Stimulated activated CD4-positive, alpha-beta T cell treated with anti-CD3 and anti-CD28 coated beads, TNF-alpha, amount 100 ng/mL, for 48 hours (primary cell): ENCODE results near the gene NXPE3.
"Not testable (repeated sequence)": the region's sequence is repeated elsewhere in the genome, so short reads cannot be mapped to it uniquely, and the experiment has no call there.

Experiments used
- DNase-seq, 3 donors: peaks; one replicate each; pipeline ENCODE4 v3.0.0-alpha.2; 2020; ENCODE audit warnings: low read depth in 3 of 3

NXPE3 gene

DNA sequence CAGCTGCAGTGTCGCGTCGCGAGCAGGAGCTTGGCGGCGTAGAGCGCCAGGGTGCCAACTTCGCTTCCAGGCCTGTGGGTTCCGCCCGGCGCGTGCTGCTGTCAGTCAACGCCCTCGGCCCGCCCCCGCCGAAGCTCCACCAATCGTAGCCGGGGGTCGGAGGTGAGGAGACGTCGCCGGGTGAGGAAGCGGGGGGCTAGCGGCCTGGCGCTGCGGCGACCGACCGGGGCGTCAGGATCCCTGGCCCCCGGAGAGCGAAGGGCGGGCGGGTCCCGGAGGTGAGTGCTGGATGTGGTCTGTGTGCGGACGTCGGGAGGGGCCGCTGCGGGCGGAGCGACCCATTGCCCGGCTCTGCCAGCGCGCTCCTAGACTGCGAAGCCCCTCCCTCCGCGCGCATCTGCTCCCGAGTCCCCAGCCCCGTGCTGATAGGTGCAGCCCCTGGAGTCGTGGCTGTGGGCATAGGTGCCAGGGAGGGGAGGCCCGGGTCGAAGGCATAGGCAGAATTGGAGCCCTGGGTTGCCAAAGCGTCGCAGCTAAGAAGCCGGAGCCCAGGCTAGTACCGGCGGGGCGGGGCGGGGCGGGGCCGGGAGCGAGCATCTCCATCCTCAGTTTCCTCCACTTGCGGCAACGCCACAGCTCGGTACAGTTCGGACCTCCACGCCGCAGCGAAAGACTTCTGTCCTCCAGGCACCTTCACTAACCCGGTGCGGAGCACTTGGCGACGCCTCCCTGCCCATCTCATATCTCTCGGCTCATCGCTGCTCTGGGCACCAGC, at the start of gene NXPE3:
NXPE3 (plus strand) TSS at position 165 of the 775 bp plus-strand sequence. CDS start 6,386 bp downstream, outside the sequence.
- DNase-seq = peak; percentile 87 to 91 (median 88)

DNA sequence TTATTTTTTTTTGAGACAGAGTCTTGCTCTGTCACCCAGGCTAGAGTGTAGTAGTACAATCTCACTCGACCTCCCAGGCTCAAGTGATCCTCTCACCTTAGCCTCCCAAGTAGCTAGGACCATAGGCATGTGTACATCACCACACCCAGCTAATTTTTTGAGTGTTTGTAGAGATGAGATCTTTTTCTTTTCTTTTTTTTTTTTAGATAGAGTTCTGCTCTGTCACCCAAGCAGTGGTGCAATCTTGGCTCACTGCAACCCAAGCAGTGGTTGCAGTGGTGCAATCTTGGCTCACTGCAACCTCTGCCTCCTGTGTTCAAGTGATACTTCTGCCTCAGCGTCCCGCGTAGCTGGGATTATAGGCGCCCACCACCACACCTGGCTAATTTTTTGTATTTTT, 49.4 kb upstream of the NXPE3 start:
- DNase-seq = no peak

DNA sequence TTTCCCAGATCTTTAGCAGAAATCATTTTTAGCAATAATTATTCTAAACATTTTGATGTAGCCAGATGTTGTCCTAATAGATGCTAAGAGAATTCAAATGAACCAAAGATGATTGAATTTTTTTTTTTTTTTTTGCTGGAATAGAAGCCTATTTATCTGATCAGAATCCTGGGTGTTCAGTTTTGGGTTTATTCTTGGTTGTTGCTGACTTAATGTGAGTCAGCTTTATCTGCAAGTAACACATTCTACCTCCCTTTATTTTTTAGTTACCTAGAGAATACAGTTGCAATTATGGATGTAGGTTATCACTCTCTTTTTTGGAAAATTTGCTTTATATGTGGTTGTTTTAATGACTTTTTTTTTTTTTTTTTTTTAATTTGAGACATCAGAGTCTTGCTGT, 48.2 kb upstream of the NXPE3 start:
- DNase-seq = no peak

DNA sequence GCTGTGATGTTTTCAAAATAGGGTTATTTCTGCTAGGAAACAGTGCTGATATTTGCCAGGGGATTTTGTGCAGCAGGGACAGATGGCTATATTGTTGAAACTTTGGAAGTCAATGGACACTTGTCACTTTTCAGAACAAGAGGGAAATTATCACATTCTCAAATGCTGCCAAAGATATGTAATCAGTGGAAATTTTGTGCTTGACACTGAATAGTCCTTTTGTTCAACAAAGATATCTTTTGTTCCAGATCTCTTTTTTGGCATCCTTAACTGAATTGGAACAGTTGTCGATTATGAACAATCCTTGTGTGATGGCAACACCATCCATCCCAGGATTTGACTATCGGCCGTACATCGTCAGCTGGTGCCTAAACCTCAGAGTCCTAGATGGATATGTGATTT, 46.8 kb upstream of the NXPE3 start:
- no peak for DNase-seq

DNA sequence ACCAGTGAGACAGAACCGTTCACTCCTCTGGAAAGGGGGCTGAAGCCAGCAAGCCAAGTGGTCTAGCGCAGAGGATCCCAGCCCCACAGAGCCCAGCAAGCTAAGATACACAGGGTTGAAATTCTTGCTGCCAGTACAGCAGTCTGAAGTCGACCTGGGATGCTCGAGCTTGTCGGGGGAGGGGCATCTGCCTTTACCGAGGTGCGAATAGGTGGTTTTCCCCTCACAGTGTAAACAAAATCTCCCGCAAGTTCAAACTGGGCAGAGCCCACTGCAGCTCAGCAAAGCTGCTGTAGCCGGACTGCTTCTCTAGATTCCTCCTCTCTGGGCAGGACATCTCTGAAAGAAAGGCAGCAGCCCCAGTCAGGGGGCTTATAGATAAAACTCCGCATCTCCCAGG, 43.2 kb upstream of the NXPE3 start:
- DNase-seq = no peak

DNA sequence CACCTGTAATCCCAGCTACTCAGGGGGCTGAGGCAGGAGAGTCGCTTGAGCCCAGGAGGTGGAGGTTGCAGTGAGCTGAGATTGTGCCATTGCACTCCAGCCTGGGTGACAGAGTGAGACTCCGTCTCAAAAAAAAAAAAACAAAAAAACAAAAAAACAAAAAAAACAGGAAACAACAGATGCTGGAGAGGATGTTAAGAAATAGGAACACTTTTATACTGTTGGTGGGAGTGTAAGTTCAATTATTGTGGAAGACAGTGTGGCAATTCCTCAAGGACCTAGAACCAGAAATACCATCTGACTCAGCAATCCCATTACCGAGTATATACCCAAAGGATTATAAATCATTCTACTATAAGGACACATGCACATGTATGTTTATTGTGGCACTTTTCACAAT, 37.1 kb upstream of the NXPE3 start:
- DNase-seq = not testable (repeated sequence)

DNA sequence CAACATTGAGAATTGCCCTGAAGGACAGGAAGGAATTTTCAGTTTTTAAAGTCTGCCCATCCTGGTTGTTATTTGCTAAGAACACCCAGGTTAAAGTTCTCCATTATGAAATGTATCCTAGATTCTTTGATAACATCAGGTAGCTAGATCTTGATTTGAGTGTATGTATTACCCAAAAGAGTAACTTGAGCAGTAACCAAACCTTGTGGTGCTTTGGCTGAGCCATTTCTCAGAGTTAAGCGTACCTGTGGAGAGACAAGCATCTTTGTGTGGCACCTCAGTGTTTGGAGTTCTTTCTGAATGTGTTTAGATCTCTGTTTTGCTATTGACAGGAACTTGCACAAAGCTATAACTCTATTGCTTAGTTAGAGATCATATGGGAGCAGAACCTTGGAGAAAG, 34.2 kb upstream of the NXPE3 start:
- DNase-seq = no peak

DNA sequence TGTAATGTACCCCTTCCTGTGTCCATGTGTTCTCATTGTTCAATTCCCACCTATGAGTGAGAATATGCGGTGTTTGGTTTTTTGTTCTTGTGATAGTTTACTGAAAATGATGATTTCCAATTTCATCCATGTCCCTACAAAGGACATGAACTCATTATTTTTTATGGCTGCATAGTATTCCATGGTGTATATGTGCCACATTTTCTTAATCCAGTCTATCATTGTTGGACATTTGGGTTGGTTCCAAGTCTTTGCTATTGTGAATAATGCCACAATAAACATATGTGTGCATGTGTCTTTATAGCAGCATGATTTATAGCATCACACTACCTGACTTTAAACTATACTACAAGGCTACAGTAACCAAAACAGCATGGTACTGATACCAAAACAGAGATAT, 33.1 kb upstream of the NXPE3 start:
- DNase-seq = not testable (repeated sequence)

DNA sequence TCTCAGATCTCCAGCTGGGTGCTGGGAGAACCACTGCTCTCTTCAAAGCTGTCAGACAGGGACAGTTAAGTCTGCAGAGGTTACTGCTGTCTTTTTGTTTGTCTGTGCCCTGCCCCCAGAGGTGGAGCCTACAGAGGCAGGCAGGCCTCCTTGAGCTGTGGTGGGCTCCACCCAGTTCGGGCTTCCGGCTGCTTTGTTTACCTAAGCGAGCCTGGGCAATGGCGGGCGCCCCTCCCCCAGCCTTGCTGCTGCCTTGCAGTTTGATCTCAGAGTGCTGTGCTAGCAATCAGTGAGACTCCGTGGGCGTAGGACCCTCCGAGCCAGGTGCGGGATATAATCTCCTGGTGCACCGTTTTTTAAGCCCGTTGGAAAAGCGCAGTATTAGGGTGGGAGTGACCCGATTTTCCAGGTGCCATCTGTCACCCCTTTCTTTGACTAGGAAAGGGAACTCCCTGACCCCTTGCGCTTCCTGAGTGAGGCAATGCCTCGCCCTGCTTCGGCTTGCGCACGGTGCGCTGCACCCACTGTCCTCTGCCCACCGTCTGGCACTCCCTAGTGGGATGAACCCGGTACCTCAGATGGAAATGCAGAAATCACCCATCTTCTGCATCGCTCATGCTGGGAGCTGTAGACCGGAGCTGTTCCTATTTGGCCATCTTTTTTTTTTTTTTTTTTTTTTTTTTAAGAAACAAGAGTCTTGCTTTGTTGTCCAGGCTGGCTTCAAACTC, 25.5 kb upstream of the NXPE3 start:
- not testable (repeated sequence) for DNase-seq

DNA sequence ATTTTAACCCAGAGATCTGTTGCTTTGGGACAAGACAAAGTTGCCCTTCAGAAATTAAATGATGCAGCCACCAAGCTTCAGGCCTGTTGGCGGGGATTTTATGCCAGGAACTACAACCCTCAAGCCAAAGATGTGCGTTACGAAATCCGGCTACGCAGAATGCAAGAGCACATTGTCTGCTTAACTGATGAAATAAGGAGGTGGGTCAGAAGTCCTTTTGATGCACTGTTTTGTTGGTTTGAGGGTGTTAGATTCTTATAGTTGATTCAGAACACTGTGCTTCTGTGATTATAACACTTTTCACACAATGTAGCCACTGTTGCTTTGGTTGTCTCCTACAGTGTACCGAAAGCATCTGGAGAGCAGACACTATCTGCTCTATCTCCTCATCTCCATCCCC, 20.8 kb upstream of the NXPE3 start:
- DNase-seq = no peak

DNA sequence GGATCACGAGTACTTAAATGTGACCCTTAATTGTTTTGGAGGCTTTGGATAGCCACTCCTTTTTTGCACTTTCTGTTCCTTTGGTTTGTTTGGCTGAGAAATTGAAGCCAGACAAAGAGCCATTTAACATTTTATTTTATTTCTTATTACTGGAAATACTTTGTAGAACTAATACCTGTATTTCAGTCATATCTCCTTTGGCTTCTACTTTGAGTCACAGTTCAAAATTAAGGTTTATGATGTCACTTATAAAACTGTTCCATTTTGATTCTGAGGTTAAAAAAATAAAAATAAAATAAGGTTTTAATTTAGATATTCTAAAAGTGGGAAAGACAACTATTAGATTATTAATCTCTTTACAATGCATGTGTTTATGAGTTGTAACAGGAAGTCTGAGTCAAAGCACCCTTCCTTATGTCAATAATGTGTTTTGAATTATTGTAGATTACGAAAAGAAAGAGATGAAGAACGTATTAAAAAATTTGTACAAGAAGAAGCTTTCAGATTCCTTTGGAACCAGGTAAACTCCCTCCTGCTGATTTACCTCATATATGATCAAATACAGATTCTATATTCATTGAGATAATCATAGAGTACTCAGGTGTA, 16.9 kb upstream of the NXPE3 start:
- DNase-seq = no peak

DNA sequence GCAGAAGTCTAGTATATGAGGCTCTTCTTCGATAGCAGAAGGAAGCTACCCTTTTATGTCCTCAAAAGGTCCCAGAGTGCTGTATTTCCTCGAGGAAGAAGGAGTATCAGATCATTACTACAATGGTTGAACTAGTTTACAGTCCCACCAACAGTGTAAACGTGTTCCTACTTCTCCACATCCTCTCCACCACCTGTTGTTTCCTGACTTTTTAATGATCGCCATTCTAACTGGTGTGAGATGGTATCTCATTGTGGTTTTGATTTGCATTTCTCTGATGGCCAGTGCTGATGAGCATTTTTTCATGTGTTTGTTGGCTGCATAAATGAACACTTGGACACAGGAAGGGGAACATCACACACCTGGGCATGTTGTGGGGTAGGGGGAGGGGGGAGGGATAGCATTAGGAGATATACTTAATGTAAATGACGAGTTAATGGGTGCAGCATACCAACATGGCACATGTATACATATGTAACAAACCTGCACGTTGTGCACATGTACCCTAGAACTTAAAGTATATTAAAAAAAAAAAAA, 1.2 kb upstream of the NXPE3 start:
- DNase-seq = not testable (repeated sequence)

DNA sequence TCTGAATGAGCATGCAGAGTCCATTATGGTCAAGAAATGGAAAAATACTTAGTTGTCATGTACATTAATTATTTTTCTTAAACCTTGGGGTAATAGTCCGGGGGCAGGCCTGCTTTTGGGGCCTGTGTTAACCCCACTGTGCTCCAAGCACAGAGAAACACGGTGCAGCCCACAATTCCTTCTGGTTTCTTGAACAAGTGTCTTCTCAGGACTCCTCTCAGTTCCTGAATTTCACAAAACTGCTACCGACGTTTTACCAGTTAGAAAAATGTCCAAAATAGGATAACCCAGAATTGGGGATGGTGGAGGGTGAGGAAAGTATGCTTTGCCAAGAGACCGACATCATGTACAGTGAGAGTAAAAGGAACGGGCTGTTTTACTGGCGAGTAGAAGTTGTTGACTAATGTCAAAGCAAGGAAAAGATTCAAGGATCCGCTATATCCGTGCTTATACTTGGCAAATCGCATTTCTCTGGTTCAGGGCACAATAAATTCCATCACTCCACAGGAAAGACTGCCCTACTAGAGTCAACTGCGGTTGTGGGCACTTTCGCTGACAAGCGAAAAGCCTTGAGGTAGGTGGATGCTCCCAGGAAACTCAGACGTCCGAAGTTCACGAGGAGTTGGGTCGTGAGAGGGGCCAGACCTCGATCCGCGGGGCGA, 495 bp upstream of the NXPE3 start:
- DNase-seq = no peak

DNA sequence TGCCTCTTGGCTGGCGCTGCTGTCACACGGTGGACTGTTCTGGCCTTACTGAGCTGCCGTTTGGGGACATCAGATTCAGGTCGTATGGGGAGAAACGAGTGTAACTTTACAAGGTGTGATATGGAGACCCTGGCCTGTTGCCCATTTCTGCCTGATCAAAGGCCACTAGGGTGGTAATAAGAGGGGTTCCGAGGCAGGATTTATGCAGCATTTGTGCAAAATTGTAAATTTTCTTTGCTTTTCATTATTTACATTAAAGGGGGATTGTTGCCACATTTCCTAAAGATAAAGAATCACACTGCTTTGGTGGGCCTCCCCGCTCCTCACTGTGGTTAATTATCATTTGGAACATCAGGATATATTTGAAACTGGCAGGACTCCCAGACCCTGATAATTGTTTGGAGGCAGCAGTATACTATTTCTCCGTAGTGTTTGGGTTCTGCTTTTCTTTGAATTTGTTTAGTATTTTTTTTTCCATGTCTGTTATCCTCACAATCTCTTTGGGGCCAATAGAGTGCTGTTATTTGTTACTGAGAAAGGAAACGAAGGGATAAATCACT, 891 bp downstream of the NXPE3 start:
- DNase-seq = no peak

DNA sequence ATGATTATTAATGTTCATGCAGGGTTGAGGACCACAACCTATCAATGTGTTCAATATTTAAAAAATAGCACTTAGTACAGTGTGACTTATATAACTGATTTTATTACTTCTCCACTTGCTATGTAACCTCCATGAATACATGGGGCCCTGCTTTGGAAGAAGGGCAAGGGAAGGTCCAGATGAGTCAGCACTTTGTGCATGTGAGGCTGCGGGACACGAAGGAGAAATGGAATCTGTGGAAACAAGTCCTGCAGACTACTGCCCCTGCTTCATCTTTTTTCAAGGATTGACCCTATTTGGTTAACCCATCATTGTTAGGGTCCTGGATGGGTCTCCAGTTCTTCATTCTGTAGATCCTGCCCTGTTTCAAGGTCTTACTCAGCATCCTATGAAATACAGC, 1.6 kb downstream of the NXPE3 start:
- no peak for DNase-seq

DNA sequence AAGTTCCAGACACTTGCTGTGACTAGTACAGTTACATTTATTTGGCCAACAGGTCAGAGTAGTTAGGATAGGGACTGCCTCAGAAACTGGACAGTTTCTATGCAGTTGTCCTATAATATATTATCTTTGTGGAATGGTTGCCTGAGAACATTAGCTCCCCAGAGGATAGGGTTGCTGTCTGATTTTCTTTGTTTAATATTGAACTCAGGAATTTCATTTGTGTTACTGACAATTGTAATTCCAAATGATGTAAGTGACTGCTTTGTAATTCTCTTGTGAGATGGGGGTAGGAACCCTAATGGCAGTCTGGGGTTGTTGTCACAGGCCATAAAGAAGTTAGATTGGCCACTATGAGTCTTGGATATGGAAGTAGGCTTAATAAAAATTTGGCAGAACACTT, 2.2 kb downstream of the NXPE3 start:
- no peak for DNase-seq

DNA sequence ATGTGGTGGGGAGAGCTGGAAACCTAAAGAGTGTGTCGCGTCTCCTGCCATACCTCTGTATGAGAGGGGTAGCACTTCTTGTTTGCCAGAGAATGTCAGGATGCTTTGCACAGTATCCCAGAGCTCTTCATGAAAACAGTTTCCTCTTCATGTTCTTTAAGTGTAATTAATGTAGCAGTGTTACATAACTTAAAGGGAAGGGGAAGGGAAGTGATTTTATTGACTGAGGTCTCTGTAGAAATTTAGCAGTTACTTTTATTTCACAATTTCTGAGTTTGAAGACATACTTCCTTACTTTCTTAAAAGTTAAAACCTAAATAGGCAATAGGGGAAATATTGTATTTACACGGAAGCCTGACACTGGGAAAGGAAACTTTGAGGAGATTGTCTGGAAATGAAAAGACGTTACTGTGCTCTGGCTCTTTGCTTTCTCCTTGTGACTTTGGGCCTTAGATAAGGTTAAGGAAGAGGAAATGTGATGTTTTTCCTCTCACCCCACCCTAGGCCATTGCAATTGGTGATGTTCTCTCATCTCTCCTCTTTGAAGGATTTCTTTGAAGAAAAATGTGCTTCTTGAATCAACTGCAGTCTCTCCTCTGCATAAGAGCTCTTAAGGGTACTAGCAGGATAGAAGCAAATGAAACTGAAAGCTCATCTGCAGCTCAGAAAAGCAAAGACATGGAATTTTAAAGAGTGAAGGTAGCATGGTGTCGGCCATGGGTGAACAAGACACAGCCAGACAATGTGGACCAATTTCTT, 6.0 kb downstream of the NXPE3 start:
- no peak for DNase-seq

DNA sequence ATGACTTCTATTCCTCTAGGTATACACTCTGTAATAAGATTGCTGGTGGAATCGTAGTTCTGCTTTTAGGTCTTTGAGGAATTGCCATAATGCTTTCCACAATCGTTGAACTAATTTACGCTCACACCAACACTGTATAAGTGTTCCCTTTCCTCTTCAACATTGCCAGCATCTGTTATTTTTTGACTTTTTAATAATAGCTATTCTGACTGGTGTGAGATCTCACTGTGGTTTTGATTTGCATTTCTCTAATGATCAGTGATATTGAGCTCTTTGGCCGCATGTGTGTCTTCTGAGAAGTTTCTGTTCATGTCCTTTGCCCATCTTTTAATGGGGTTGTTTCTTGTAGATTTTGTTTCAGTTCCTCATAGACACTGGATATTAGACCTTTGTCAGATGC, 12.8 kb downstream of the NXPE3 start:
- DNase-seq = no peak

DNA sequence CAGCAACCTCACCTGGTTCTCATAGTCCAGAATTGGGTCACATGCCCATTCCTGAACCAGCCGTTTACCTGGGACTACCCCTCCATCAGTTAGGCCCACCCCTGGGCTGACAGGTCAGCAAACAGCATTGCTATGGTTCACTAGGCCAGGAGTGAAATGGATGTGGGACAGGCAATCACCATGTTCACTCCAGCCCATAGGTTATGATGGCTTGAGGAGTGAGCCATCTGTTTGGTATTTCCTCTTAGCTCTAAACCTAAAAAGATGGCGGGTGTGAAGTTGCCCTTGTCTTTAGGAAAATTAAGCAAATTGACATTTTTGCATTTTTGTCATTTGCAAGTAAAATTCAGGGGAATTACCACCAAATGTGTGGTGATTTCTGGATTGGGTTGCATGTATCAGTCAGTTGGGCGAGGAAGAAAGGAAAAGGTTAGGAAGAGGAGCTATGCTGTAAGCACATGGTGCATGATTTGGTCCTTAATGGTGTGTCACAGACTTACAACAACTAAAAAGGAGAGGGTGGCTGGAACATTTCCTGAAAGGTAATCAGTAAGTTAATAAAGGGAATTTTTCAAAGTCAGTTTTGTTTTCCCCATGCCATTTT, 17.2 kb downstream of the NXPE3 start:
- no peak for DNase-seq

DNA sequence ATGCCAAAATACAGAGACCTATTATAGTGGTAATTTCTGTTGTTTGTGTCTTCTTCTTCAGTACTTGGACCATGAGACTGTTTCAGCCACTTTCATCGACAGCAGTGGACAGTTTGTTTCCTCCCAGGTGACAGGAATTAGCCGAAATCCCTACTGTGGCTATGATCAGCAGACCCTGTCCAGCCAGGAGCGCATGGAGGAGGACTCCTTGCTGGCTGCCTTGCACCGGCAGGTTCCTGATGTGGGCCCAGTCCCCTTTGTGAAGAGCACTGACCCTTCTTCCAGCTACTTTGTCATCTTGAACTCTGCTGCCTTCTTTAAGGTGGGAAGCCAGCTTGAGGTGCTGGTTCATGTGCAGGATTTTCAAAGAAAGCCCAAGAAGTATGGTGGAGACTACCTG, 22.2 kb downstream of the NXPE3 start:
- no peak for DNase-seq

DNA sequence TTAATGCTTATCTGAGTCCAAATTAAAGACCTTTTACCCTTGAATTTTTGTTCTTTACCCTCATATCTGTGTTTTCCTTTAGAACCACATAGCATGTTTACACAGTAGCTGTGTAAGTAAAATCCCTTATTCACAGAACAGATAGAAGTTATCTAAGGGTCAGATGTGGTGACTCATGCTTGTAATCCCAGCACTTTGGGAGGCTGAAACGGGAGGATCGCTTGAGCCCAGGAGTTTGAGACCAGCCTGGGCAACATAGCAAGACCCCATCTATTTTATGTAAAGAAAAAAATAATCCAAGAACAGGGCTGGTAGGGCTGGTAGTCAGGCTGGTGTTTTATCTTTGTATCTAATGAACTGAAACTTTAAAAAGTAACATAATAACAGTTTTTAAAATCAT, 23.2 kb downstream of the NXPE3 start:
- DNase-seq = no peak
